ENCODE results near the gene IDUA. TPM values are rescaled to one million over a fixed set of nuclear protein-coding genes. Genes with fewer than 3 reads are reported as not detected.

The IDUA gene
- polyA plus RNA-seq, 3 donors = 6.4 to 64.4 (median 8.5) TPM

DNA sequence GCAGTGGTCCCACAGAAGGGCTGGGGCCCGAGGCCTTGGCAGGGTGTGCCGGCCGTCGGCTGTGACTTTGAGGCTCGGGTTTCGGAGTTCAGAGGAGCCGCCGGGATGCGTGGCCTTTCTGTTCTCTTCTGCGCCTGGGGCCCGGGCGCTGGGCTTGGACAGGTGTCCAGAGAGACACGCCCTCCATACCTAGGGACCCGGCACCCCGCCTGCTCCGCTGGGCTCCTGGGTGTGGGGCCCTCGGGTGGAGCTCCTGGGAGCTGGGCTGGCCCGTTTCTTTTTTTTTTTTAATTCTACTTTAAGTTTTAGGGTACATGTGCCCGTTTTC is 35.9 kb downstream of the IDUA start:
- H3K4me1 Mint-ChIP-seq = peaks cover 5% of the 10 kb centered on the region
- H3K27ac Mint-ChIP-seq = no peak overlapping the region
- Histone ChIP-seq H3K27me3 (ENCODE audit: control insufficient read depth in 2 of 2, insufficient read depth in 2 of 2, low read length in 2 of 2) (no peaks in the 10 kb centered on the region), H3K36me3 (replicated peaks in 1 of 2; ENCODE audit: control insufficient read depth in 1 of 2, insufficient read depth in 2 of 2, low read length in 2 of 2) (no peaks in the 10 kb centered on the region), H3K4me2 (replicated peaks; ENCODE audit: extremely low read depth, low read length, poor library complexity, severe bottlenecking) (no peak overlapping the region), H2AFZ (ENCODE audit: insufficient read depth, low read depth, low read length, poor library complexity, severe bottlenecking) (no peak overlapping the region), H3K9ac (ENCODE audit: insufficient read depth, low read length, poor library complexity, severe bottlenecking) (no peak overlapping the region), H3K4me1 (ENCODE audit: control insufficient read depth in 1 of 2, insufficient read depth in 2 of 2, low read length in 2 of 2) (peaks cover 0 to 7% of the 10 kb centered on the region in 2 donors), H3K79me2 (ENCODE audit: insufficient read depth, low read length) (no peaks in the 10 kb centered on the region), H3K9me3 (replicated peaks in 1 of 2; ENCODE audit: control insufficient read depth in 1 of 2, insufficient read depth in 1 of 2, low read length in 2 of 2) (no peaks in the 10 kb centered on the region), H4K20me1 (ENCODE audit: insufficient read depth, low read length) (no peaks in the 10 kb centered on the region), H3K4me3 (replicated peaks in 1 of 3; ENCODE audit: low read depth in 2 of 3, low read length in 3 of 3) (no peak overlapping the region), H3K27ac (ENCODE audit: low read depth in 1 of 2, low read length in 2 of 2) (no peak overlapping the region)
- no peak overlapping the region for H3K4me3 Mint-ChIP-seq
- no peak for DNase-seq
- intact Hi-C loops (cut with micrococcal nuclease) = no loop called here
- H3K9me3 Mint-ChIP-seq = peaks cover 0 to 6% (median 0%) of the 10 kb centered on the region in 7 donors
- WGBS (ENCODE audit: insufficient coverage) = 95% methylated on average over 18 of the region's 19 CpGs
- TF ChIP-seq, protein P1, sequence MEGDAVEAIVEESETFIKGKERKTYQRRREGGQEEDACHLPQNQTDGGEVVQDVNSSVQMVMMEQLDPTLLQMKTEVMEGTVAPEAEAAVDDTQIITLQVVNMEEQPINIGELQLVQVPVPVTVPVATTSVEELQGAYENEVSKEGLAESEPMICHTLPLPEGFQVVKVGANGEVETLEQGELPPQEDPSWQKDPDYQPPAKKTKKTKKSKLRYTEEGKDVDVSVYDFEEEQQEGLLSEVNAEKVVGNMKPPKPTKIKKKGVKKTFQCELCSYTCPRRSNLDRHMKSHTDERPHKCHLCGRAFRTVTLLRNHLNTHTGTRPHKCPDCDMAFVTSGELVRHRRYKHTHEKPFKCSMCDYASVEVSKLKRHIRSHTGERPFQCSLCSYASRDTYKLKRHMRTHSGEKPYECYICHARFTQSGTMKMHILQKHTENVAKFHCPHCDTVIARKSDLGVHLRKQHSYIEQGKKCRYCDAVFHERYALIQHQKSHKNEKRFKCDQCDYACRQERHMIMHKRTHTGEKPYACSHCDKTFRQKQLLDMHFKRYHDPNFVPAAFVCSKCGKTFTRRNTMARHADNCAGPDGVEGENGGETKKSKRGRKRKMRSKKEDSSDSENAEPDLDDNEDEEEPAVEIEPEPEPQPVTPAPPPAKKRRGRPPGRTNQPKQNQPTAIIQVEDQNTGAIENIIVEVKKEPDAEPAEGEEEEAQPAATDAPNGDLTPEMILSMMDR (IDR thresholded peaks at IDR 0.05) = no peak
- H3K36me3 Mint-ChIP-seq = peaks cover 6 to 8% of the 10 kb centered on the region in 2 donors
- H3K27me3 Mint-ChIP-seq (ENCODE audit: low read depth in 3 of 3) = peaks cover 0 to 5% (median 2%) of the 10 kb centered on the region in 3 donors

DNA sequence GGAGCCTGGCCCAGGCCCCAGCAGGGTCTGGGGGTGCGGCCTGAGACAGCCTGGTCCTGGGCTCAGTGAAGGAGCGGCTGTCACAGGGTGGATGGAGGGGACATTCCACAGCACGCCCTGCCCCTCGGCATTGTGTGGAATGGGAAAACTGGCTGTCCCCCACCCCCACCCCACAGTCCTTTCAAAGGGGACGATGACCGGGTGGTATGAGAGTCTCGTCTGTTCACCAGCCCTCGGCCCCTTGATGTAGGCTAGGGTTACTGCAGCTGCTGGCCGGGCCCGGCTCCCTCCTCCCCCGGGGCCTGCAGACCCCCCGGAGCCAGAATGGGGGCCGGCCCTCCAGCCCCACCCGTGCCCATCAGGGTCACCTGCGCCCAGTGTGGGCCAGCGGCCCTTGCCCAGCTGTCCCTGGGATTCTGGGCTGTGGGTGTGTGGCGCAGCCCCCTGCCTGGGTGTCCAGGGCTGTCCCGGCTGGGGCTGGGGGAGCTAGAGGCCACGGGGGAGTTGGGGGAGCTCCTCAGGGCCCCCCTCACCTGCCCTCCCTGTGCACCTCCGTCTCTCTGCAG is 36.3 kb downstream of the IDUA start:
- Histone ChIP-seq H4K20me1 (ENCODE audit: insufficient read depth, low read length) (no peaks in the 10 kb centered on the region), H3K27ac (ENCODE audit: low read depth in 1 of 2, low read length in 2 of 2) (no peak overlapping the region), H3K79me2 (ENCODE audit: insufficient read depth, low read length) (no peaks in the 10 kb centered on the region), H3K36me3 (replicated peaks in 1 of 2; ENCODE audit: control insufficient read depth in 1 of 2, insufficient read depth in 2 of 2, low read length in 2 of 2) (no peaks in the 10 kb centered on the region), H3K4me3 (replicated peaks in 1 of 3; ENCODE audit: low read depth in 2 of 3, low read length in 3 of 3) (no peak overlapping the region), H2AFZ (ENCODE audit: insufficient read depth, low read depth, low read length, poor library complexity, severe bottlenecking) (no peak overlapping the region), H3K27me3 (ENCODE audit: control insufficient read depth in 2 of 2, insufficient read depth in 2 of 2, low read length in 2 of 2) (no peaks in the 10 kb centered on the region), H3K4me1 (ENCODE audit: control insufficient read depth in 1 of 2, insufficient read depth in 2 of 2, low read length in 2 of 2) (peaks cover 0 to 7% of the 10 kb centered on the region in 2 donors), H3K4me2 (replicated peaks; ENCODE audit: extremely low read depth, low read length, poor library complexity, severe bottlenecking) (no peak overlapping the region), H3K9ac (ENCODE audit: insufficient read depth, low read length, poor library complexity, severe bottlenecking) (no peak overlapping the region), H3K9me3 (replicated peaks in 1 of 2; ENCODE audit: control insufficient read depth in 1 of 2, insufficient read depth in 1 of 2, low read length in 2 of 2) (no peaks in the 10 kb centered on the region)
- TF ChIP-seq, protein P1 (IDR thresholded peaks at IDR 0.05) = no peak
- Mint-ChIP-seq H3K36me3 (peaks cover 6 to 8% of the 10 kb centered on the region in 2 donors), H3K4me3 (no peak overlapping the region), H3K4me1 (peaks cover 5% of the 10 kb centered on the region), H3K9me3 (peaks cover 0 to 6% (median 0%) of the 10 kb centered on the region in 7 donors), H3K27me3 (ENCODE audit: low read depth in 3 of 3) (peaks cover 0 to 5% (median 2%) of the 10 kb centered on the region in 3 donors), H3K27ac (no peak overlapping the region)
- DNase-seq = no peak
- intact Hi-C loops (cut with micrococcal nuclease) = no loop called here
- WGBS (ENCODE audit: insufficient coverage) = 96% methylated on average over 8 of the region's 20 CpGs
